Trophoblast cell (in vitro differentiated cells and primary cell): ENCODE measurements around the gene PACSIN2.

Experiments used
- DNase-seq, 2 donors: peaks; one replicate each; pipeline ENCODE4 v3.0.0-alpha.2; 2016
- H2AFZ ChIP-seq: 2 replicates; pipeline ENCODE4 v1.6.1; 2013; ENCODE audit warnings: low read length, moderate library complexity, mild to moderate bottlenecking; ENCODE audit not compliant: insufficient read depth, poor library complexity
- H2AK5ac ChIP-seq: 2 replicates; pipeline ENCODE4 v1.6.1; 2013; ENCODE audit warnings: mild to moderate bottlenecking, low read length
- H2BK120ac ChIP-seq: 2 replicates; pipeline ENCODE4 v1.6.1; 2013; ENCODE audit warnings: low read length, mild to moderate bottlenecking, moderate library complexity; ENCODE audit not compliant: insufficient read depth, poor library complexity
- H2BK12ac ChIP-seq: 2 replicates; pipeline ENCODE4 v1.6.1; 2013; ENCODE audit warnings: mild to moderate bottlenecking, low read length, moderate library complexity
- H2BK5ac ChIP-seq: 2 replicates; pipeline ENCODE4 v1.6.1; 2013; ENCODE audit warnings: low read length, low read depth, moderate library complexity, mild to moderate bottlenecking; ENCODE audit not compliant: poor library complexity
- H3K14ac ChIP-seq: 2 replicates; pipeline ENCODE4 v1.6.1; 2013; ENCODE audit warnings: mild to moderate bottlenecking, low read length
- H3K18ac ChIP-seq: 2 replicates; pipeline ENCODE4 v1.6.1; 2013; ENCODE audit warnings: mild to moderate bottlenecking, low read length
- H3K23ac ChIP-seq: 2 replicates; pipeline ENCODE4 v1.6.1; 2013; ENCODE audit warnings: low read length
- H3K27ac ChIP-seq: 2 replicates; pipeline ENCODE4 v1.5.1; 2013; ENCODE audit warnings: low read depth, mild to moderate bottlenecking, inconsistent platforms, low read length, moderate library complexity
- H3K27me3 ChIP-seq: 2 replicates; pipeline ENCODE4 v1.6.1; 2013; ENCODE audit warnings: inconsistent platforms, mild to moderate bottlenecking, low read length, moderate library complexity; ENCODE audit not compliant: insufficient read depth
- H3K36me3 ChIP-seq, 2 experiments: 1 replicate in 1 of 2; 2 replicates in 1 of 2; pipeline ENCODE4 v1.6.1; 2013; ENCODE audit warnings: low read length in 2 of 2, mild to moderate bottlenecking in 2 of 2, moderate library complexity in 1 of 2; ENCODE audit not compliant: insufficient read depth in 2 of 2, control insufficient read depth in 1 of 2
- H3K4ac ChIP-seq: 2 replicates; pipeline ENCODE4 v1.6.1; 2013; ENCODE audit warnings: low read depth, mild to moderate bottlenecking, low read length, moderate library complexity
- H3K4me1 ChIP-seq, 2 experiments: 1 replicate in 1 of 2; 2 replicates in 1 of 2; pipeline ENCODE4 v1.6.1; 2013; ENCODE audit warnings: low read length in 2 of 2, mild to moderate bottlenecking in 2 of 2, moderate library complexity in 1 of 2; ENCODE audit not compliant: insufficient read depth in 2 of 2, control insufficient read depth in 1 of 2
- H3K4me2 ChIP-seq: 2 replicates; pipeline ENCODE4 v1.6.1; 2013; ENCODE audit warnings: inconsistent platforms, mild to moderate bottlenecking, low read length, moderate library complexity
- H3K4me3 ChIP-seq: 2 replicates; pipeline ENCODE4 v1.5.1; 2013; ENCODE audit warnings: mild to moderate bottlenecking, low read depth, low read length, inconsistent platforms
- H3K79me1 ChIP-seq: one replicate; pipeline ENCODE4 v1.6.1; 2013; ENCODE audit warnings: low read length
- H3K79me2 ChIP-seq: 2 replicates; pipeline ENCODE4 v1.6.1; 2013; ENCODE audit warnings: low read length, mild to moderate bottlenecking; ENCODE audit not compliant: control insufficient read depth, insufficient read depth, poor library complexity
- H3K9ac ChIP-seq: 2 replicates; pipeline ENCODE4 v1.6.1; 2013; ENCODE audit warnings: mild to moderate bottlenecking, low read length
- H3K9me3 ChIP-seq: 2 replicates; pipeline ENCODE4 v1.6.1; 2013; ENCODE audit warnings: low read depth, mild to moderate bottlenecking, control low read depth, inconsistent platforms, low read length; ENCODE audit not compliant: insufficient read depth
- H4K12ac ChIP-seq: 2 replicates; pipeline ENCODE4 v1.6.1; 2013; ENCODE audit warnings: low read depth, mild to moderate bottlenecking, low read length, moderate library complexity
- H4K8ac ChIP-seq: 2 replicates; pipeline ENCODE4 v1.6.1; 2013; ENCODE audit warnings: low read depth, mild to moderate bottlenecking, low read length, moderate library complexity
- H4K91ac ChIP-seq: one replicate; pipeline ENCODE4 v1.6.1; 2013; ENCODE audit warnings: low read depth, mild to moderate bottlenecking, low read length, moderate library complexity
- WGBS: extraction: QIAGEN DNeasy Blood & Tissue Kit; methylation state at CpG from one replicate; pipeline ENCODE4 v1.1.7; 2013; ENCODE audit warnings: missing lambda C conversion rate; ENCODE audit not compliant: insufficient read length, insufficient coverage; ENCODE audit errors: extremely low coverage; 5-methylcytosine and 5-hydroxymethylcytosine counted together

PACSIN2 gene

DNA sequence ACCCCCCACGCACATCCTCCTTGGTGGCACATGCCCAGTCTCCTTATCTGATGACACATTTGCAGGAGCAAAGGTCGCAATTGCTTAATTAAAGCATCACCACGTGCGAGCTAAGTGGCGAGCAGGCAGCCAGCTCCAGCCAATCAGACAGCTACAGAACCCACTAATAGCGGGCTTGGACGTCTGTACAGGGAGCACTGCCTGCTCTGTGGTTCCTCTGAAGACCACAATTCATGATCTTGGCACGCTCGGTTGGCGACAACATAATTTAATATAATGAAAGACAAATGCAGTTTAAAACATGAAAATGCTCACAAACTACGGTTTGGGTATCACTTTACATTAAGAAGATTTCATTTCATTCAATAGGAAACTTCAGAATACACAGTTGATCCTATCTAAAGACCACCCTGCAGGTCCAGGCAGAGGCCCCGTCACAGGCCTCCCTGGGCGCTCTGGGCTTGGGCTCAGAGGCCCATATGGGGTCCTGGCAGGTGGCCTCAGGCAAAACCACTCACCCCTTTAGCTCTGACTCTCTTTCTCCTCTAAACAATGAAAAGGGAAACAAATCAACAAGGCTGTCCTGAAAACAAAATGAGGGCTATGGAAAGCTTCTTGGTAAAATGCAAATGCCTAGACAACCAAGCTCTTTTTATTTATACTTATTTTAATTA lies 10.4 kb downstream of the PACSIN2 start:
- H3K23ac ChIP-seq, result no peak overlapping the region
- H4K12ac ChIP-seq, result no peak overlapping the region
- H3K36me3 ChIP-seq, result peaks cover 0 to 3% of the 10 kb centered on the region in 2 experiments
- H3K9me3 ChIP-seq, result no peaks in the 10 kb centered on the region
- no peak overlapping the region for H3K4me3 ChIP-seq
- H2AFZ ChIP-seq, result no peak overlapping the region
- peaks cover 40% of the 10 kb centered on the region for H3K79me2 ChIP-seq
- WGBS, result no CpG with 5 or more reads among the region's 13 CpGs
- no peak overlapping the region for H3K4me2 ChIP-seq
- H3K79me1 ChIP-seq, result peaks cover 7% of the 10 kb centered on the region
- no peak overlapping the region for H3K27ac ChIP-seq
- H3K9ac ChIP-seq, result no peak overlapping the region
- H2BK120ac ChIP-seq, result no peak overlapping the region
- peak overlapping the region; percentile 92 for H3K4ac ChIP-seq
- peaks cover 36 to 52% of the 10 kb centered on the region in 2 experiments for H3K4me1 ChIP-seq
- peak overlapping the region; percentile 35 for H3K18ac ChIP-seq
- H2BK12ac ChIP-seq, result peak overlapping the region; percentile 34
- H4K91ac ChIP-seq, result no peak overlapping the region
- no peak overlapping the region for H3K14ac ChIP-seq
- H2BK5ac ChIP-seq, result no peak overlapping the region
- H2AK5ac ChIP-seq, result no peak overlapping the region
- DNase-seq, result peak in 1 of 2 donors; percentile 10
- no peak overlapping the region for H4K8ac ChIP-seq
- no peaks in the 10 kb centered on the region for H3K27me3 ChIP-seq

- Histone ChIP-seq H3K4ac (peak overlapping the region; percentile 50), H2AFZ (no peak overlapping the region), H2BK5ac (no peak overlapping the region), H3K9me3 (no peaks in the 10 kb centered on the region), H3K27me3 (no peaks in the 10 kb centered on the region), H3K4me3 (no peak overlapping the region), H4K12ac (no peak overlapping the region), H3K23ac (no peak overlapping the region), H3K4me1 (peaks cover 29 to 45% of the 10 kb centered on the region in 2 experiments), H3K79me2 (peaks cover 49% of the 10 kb centered on the region), H3K36me3 (peaks cover 0 to 9% of the 10 kb centered on the region in 2 experiments), H3K4me2 (no peak overlapping the region), H3K79me1 (peaks cover 1% of the 10 kb centered on the region), H3K18ac (no peak overlapping the region), H3K9ac (no peak overlapping the region), H4K8ac (no peak overlapping the region), H3K14ac (no peak overlapping the region), H4K91ac (no peak overlapping the region), H2AK5ac (no peak overlapping the region), H2BK120ac (no peak overlapping the region), H3K27ac (no peak overlapping the region), H2BK12ac (no peak overlapping the region)
- WGBS, result no CpG with 5 or more reads among the region's 5 CpGs
- DNase-seq, result peak in 1 of 2 donors; percentile 89
Observed at GRCh38 chr22:43002202-43002586, 12.8 kb downstream of the PACSIN2 start.

GRCh38 chr22:43001271-43002201 lies 13.4 kb downstream of the PACSIN2 start:
- Histone ChIP-seq H4K8ac (no peak overlapping the region), H3K9me3 (no peaks in the 10 kb centered on the region), H3K27ac (no peak overlapping the region), H3K9ac (no peak overlapping the region), H3K23ac (no peak overlapping the region), H3K4me2 (no peak overlapping the region), H3K79me2 (peaks cover 53% of the 10 kb centered on the region), H2AK5ac (no peak overlapping the region), H4K91ac (no peak overlapping the region), H3K18ac (peak overlapping the region; percentile 18), H3K27me3 (no peaks in the 10 kb centered on the region), H3K36me3 (peaks cover 0 to 9% of the 10 kb centered on the region in 2 experiments), H3K14ac (no peak overlapping the region), H2BK12ac (no peak overlapping the region), H2BK120ac (no peak overlapping the region), H3K4me3 (no peak overlapping the region), H2BK5ac (peak overlapping the region; percentile 17), H4K12ac (no peak overlapping the region), H2AFZ (no peak overlapping the region), H3K4me1 (peaks cover 26 to 44% of the 10 kb centered on the region in 2 experiments), H3K79me1 (peaks cover 3% of the 10 kb centered on the region), H3K4ac (peak overlapping the region; percentile 56)
- WGBS, result no CpG with 5 or more reads among the region's 3 CpGs
- DNase-seq, result no peak

DNA sequence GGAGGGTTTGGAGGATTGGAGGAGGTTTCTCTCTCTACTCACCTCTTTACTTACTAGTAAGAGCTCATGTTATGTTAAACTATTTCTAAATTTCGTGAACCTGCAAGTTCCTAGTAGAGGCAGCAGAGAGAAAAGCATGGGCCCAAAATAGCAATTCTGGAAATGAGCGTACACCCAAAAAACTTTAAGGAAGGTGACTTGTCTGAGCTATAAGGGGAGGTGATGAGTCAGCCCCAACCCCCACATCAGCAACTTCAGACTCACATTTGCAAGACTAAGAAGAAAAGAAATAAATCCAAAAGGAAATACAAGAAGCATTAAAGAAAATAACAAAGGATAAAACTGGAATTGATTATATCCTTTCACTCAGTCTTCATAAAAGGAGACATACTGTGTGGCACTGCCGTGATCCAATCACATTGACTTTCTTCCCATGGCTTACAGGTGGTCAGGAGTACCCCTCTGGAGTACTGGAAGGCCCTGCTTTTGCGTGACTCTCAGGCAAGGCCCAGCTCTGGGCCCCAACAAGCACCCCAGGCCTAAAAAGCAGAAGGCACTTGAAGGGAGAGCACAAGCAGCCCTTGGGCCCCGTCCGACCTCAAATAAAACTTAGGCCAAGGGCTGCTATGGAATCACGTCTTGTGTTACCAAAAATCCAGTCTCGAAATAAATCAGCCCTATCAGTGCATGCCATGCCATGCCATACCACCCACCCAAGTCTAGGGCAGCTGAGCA lies 14.3 kb downstream of the PACSIN2 start:
- Histone ChIP-seq H3K79me1 (peaks cover 3% of the 10 kb centered on the region), H4K12ac (no peak overlapping the region), H3K27ac (no peak overlapping the region), H3K79me2 (peaks cover 48% of the 10 kb centered on the region), H2BK5ac (peak overlapping the region; percentile 17), H2AFZ (no peak overlapping the region), H4K91ac (no peak overlapping the region), H3K27me3 (no peaks in the 10 kb centered on the region), H2AK5ac (no peak overlapping the region), H3K4ac (peak overlapping the region; percentile 94), H3K4me3 (no peak overlapping the region), H3K9me3 (no peaks in the 10 kb centered on the region), H3K4me1 (peaks cover 21 to 41% of the 10 kb centered on the region in 2 experiments), H4K8ac (no peak overlapping the region), H3K9ac (no peak overlapping the region), H3K4me2 (no peak overlapping the region), H3K36me3 (peaks cover 0 to 9% of the 10 kb centered on the region in 2 experiments), H2BK12ac (no peak overlapping the region), H3K14ac (no peak overlapping the region), H3K23ac (no peak overlapping the region), H2BK120ac (no peak overlapping the region), H3K18ac (no peak overlapping the region)
- no CpG with 5 or more reads among the region's 8 CpGs for WGBS
- DNase-seq, result no peak
